ENCODE results near the gene LMBR1. TPM values are rescaled to one million over a fixed set of nuclear protein-coding genes. Genes with fewer than 3 reads are reported as not detected.

LMBR1 gene
- total RNA-seq, 4 donors from 2014 or later = 39.9 to 63.0 (median 59.0) TPM

GRCh38 chr7:156659203-156659602 is 233.8 kb downstream of the LMBR1 start:
- Histone ChIP-seq H3K27me3 (peaks cover 45% of the 10 kb centered on the region), H3K4me3 (no peak overlapping the region), H3K36me3 (no peaks in the 10 kb centered on the region), H3K27ac (no peak overlapping the region), H3K9me3 (no peaks in the 10 kb centered on the region), H3K4me1 (no peaks in the 10 kb centered on the region)
- 86 to 92% methylated on average over 5 to 6 of the region's 6 CpGs for WGBS, 2 donors (ENCODE audit: low coverage in 1 of 2)
- TF ChIP-seq POLR2A (IDR thresholded peaks at IDR 0.05) (no peak), POLR2AphosphoS5 (IDR thresholded peaks at IDR 0.05) (no peak), CTCF (IDR thresholded peaks at IDR 0.05) (no peak), EP300 (IDR thresholded peaks at IDR 0.05) (no peak)
- ATAC-seq = no peak

- Histone ChIP-seq H3K4me3 (no peak overlapping the region), H3K36me3 (no peaks in the 10 kb centered on the region), H3K27me3 (peaks cover 56% of the 10 kb centered on the region), H3K4me1 (no peaks in the 10 kb centered on the region), H3K9me3 (no peaks in the 10 kb centered on the region), H3K27ac (no peak overlapping the region)
- no peak for ATAC-seq
- TF ChIP-seq POLR2AphosphoS5 (IDR thresholded peaks at IDR 0.05) (no peak), EP300 (IDR thresholded peaks at IDR 0.05) (no peak), POLR2A (IDR thresholded peaks at IDR 0.05) (no peak), CTCF (IDR thresholded peaks at IDR 0.05) (no peak)
- WGBS, 2 donors (ENCODE audit: low coverage in 1 of 2) = 84 to 86% methylated on average over 4 of the region's 4 CpGs
Observed at GRCh38 chr7:156657681-156658080, 235.3 kb downstream of the LMBR1 start.

GRCh38 chr7:156656598-156656997 is 236.4 kb downstream of the LMBR1 start:
- Histone ChIP-seq H3K27me3 (peaks cover 63% of the 10 kb centered on the region), H3K9me3 (no peaks in the 10 kb centered on the region), H3K4me1 (no peaks in the 10 kb centered on the region), H3K27ac (no peak overlapping the region), H3K4me3 (no peak overlapping the region), H3K36me3 (no peaks in the 10 kb centered on the region)
- ATAC-seq = no peak
- TF ChIP-seq CTCF (IDR thresholded peaks at IDR 0.05) = no peak
- TF ChIP-seq POLR2AphosphoS5 (IDR thresholded peaks at IDR 0.05) = no peak
- no peak for TF ChIP-seq EP300 (IDR thresholded peaks at IDR 0.05)
- TF ChIP-seq POLR2A (IDR thresholded peaks at IDR 0.05) = no peak
- WGBS, 2 donors (ENCODE audit: low coverage in 1 of 2) = 56 to 64% methylated on average over 4 to 7 of the region's 7 CpGs

GRCh38 chr7:156655983-156656382 is 237.0 kb downstream of the LMBR1 start:
- Histone ChIP-seq H3K4me1 (no peaks in the 10 kb centered on the region), H3K9me3 (no peaks in the 10 kb centered on the region), H3K27me3 (peaks cover 69% of the 10 kb centered on the region), H3K27ac (no peak overlapping the region), H3K4me3 (no peak overlapping the region), H3K36me3 (no peaks in the 10 kb centered on the region)
- TF ChIP-seq POLR2AphosphoS5 (IDR thresholded peaks at IDR 0.05) = no peak
- no peak for TF ChIP-seq EP300 (IDR thresholded peaks at IDR 0.05)
- no peak for TF ChIP-seq CTCF (IDR thresholded peaks at IDR 0.05)
- no peak for ATAC-seq
- 51 to 81% methylated on average over 4 of the region's 4 CpGs for WGBS, 2 donors (ENCODE audit: low coverage in 1 of 2)

- H3K27me3 ChIP-seq = peaks cover 76% of the 10 kb centered on the region
- WGBS, 2 donors (ENCODE audit: low coverage in 1 of 2) = 81 to 82% methylated on average over 6 of the region's 6 CpGs
- no peak for ATAC-seq
Observed at GRCh38 chr7:156655251-156655650, 237.7 kb downstream of the LMBR1 start.

More at GRCh38 chr7:156655251-156655650, 237.7 kb downstream of the LMBR1 start:
- Histone ChIP-seq H3K4me3 (no peak overlapping the region), H3K9me3 (no peaks in the 10 kb centered on the region), H3K36me3 (no peaks in the 10 kb centered on the region), H3K27ac (no peak overlapping the region), H3K4me1 (no peaks in the 10 kb centered on the region)
- TF ChIP-seq CTCF (IDR thresholded peaks at IDR 0.05) (no peak), POLR2A (IDR thresholded peaks at IDR 0.05) (no peak), POLR2AphosphoS5 (IDR thresholded peaks at IDR 0.05) (no peak), EP300 (IDR thresholded peaks at IDR 0.05) (no peak)

Data from gastroesophageal sphincter (tissue), 4 donors.